Measurements from ENCODE around the gene IGIP. TPM values are rescaled to one million over a fixed set of nuclear protein-coding genes. Genes with fewer than 3 reads are reported as not detected.

IGIP gene
- total and polyA plus RNA-seq, 2 of the 8 experiments (the other 6 are each of a cell fraction or from before 2014, with no cell fraction given), result 0.32 to 0.69 TPM

- TF ChIP-seq EGR1 (IDR thresholded peaks at IDR 0.05; ENCODE audit: borderline replicate concordance, low read depth, low read length) (no peak; the same call in none of the 2 replicates), TAF1 (IDR thresholded peaks at IDR 0.05; ENCODE audit: low read depth, low read length) (peak; percentile 63), CEBPB (IDR thresholded peaks at IDR 0.05; ENCODE audit: low read depth, low read length) (no peak), BRCA1 (IDR thresholded peaks at IDR 0.05; ENCODE audit: low read depth, low read length) (no peak), USF2 (IDR thresholded peaks at IDR 0.05; ENCODE audit: low read length) (no peak), POLR2A (IDR thresholded peaks at IDR 0.05; ENCODE audit: control extremely low read depth in 1 of 2, low read depth in 2 of 2, low read length in 2 of 2) (peak in 1 of 2 experiments; percentile 36; a peak in 1 of 3 replicates), KDM5A (IDR thresholded peaks at IDR 0.05; ENCODE audit: low read length) (no peak), TEAD4 (IDR thresholded peaks at IDR 0.05; ENCODE audit: low read depth, low read length) (peak; percentile 51; the same call in 1 of the 2 replicates), CREB1 (IDR thresholded peaks at IDR 0.05) (peak; percentile 92), PHF8 (conservative IDR thresholded peaks at IDR 0.05; ENCODE audit: low read depth, low read length) (peak; percentile 43), SAP30 (IDR thresholded peaks at IDR 0.05; ENCODE audit: insufficient read depth, insufficient replicate concordance, low read length) (no peak), CHD2 (IDR thresholded peaks at IDR 0.05; ENCODE audit: low read length) (0 out of 2 replicates have a peak, but pooled peaks have one; percentile 32), KDM4A (IDR thresholded peaks at IDR 0.05; ENCODE audit: low read depth, low read length, severe bottlenecking) (peak; percentile 96), NANOG (IDR thresholded peaks at IDR 0.05; ENCODE audit: insufficient read depth, low read depth, low read length, poor library complexity, severe bottlenecking) (no peak), SP2 (IDR thresholded peaks at IDR 0.05; ENCODE audit: low read length) (no peak), SIX5 (IDR thresholded peaks at IDR 0.05; ENCODE audit: low read depth, low read length) (no peak), BCL11A (IDR thresholded peaks at IDR 0.05; ENCODE audit: low read depth in 2 of 2, low read length in 2 of 2) (no peak), EP300 (IDR thresholded peaks at IDR 0.05; ENCODE audit: borderline replicate concordance in 1 of 2, low read depth in 2 of 2, low read length in 2 of 2) (peak in 1 of 2 experiments; percentile 70; a peak in 1 of 3 replicates), ASH2L (IDR thresholded peaks at IDR 0.05; ENCODE audit: low read length) (peak; percentile 70), CBX8 (IDR thresholded peaks at IDR 0.05; ENCODE audit: borderline replicate concordance, low read depth, low read length) (no peak)
- TF ChIP-seq, protein P1, sequence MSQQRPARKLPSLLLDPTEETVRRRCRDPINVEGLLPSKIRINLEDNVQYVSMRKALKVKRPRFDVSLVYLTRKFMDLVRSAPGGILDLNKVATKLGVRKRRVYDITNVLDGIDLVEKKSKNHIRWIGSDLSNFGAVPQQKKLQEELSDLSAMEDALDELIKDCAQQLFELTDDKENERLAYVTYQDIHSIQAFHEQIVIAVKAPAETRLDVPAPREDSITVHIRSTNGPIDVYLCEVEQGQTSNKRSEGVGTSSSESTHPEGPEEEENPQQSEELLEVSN (IDR thresholded peaks at IDR 0.05), result no peak; the same call in 1 of the 2 replicates
- TF ChIP-seq, protein P2, sequence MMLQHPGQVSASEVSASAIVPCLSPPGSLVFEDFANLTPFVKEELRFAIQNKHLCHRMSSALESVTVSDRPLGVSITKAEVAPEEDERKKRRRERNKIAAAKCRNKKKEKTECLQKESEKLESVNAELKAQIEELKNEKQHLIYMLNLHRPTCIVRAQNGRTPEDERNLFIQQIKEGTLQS (IDR thresholded peaks at IDR 0.05; ENCODE audit: insufficient read depth, low read depth, low read length), result no peak
Observed at GRCh38 chr5:140107312-140108092, 18.2 kb upstream of the IGIP start (continued).

Measured in H1 (cell line).